ENCODE results near the gene NUDT9. TPM values are rescaled to one million over a fixed set of nuclear protein-coding genes. Genes with fewer than 3 reads are reported as not detected.
A peak's percentile ranks its signal among the peaks of the same experiment; 100 is the strongest.

NUDT9 gene
- total RNA-seq, 1 experiment from 2014 or later, result 25.4 TPM

- no peaks in the 10 kb centered on the region for H3K27me3 Mint-ChIP-seq (ENCODE audit: low read depth)
- H3K9me3 Mint-ChIP-seq, result peaks cover 9% of the 10 kb centered on the region
- H3K4me3 Mint-ChIP-seq, result no peak overlapping the region
- POLR2A ChIA-PET, result interaction anchor here (0.5 kb wide), 1 partner anchor 134 kb away, joined by 3 read pairs; no protein-coding TSS in a partner anchor
- 0 out of 2 replicates have a peak, but pooled peaks cover 3% of the 10 kb centered on the region for H3K4me1 Mint-ChIP-seq
- DNase-seq (ENCODE audit: low spot score) (no peak), ATAC-seq (no peak)
- no peaks in the 10 kb centered on the region; the same call in none of the 2 replicates for H3K36me3 Mint-ChIP-seq
- no peak overlapping the region for H3K27ac Mint-ChIP-seq
- TF ChIP-seq RORB (CRISPR knock-in tag; IDR thresholded peaks at IDR 0.05) (no peak), ETV6 (CRISPR knock-in tag; IDR thresholded peaks at IDR 0.05) (no peak), MYBL2 (CRISPR knock-in tag; IDR thresholded peaks at IDR 0.05) (no peak), SMAD3 (CRISPR knock-in tag; IDR thresholded peaks at IDR 0.05; ENCODE audit: borderline replicate concordance) (no peak)
- CTCF ChIA-PET, result interaction anchor here (1.4 kb wide), 1 partner anchor 20 kb away, joined by 3 read pairs; no protein-coding TSS in a partner anchor
Measured at GRCh38 chr4:87498446-87498900, 76.1 kb downstream of the NUDT9 start.

GRCh38 chr4:87499403-87500091 lies 77.2 kb downstream of the NUDT9 start:
- ChIA-PET POLR2A (no interaction called here), CTCF (interaction anchor here (1.4 kb wide), 1 partner anchor 19 kb away, joined by 3 read pairs; no protein-coding TSS in a partner anchor)
- H3K27me3 Mint-ChIP-seq (ENCODE audit: low read depth), result no peaks in the 10 kb centered on the region
- TF ChIP-seq FOXJ3 (CRISPR knock-in tag; IDR thresholded peaks at IDR 0.05; ENCODE audit: borderline replicate concordance) (no peak), SMAD3 (CRISPR knock-in tag; IDR thresholded peaks at IDR 0.05; ENCODE audit: borderline replicate concordance) (no peak), E2F4 (CRISPR knock-in tag; IDR thresholded peaks at IDR 0.05; ENCODE audit: borderline replicate concordance, low read depth) (no peak), OVOL2 (CRISPR knock-in tag; IDR thresholded peaks at IDR 0.05; ENCODE audit: borderline replicate concordance) (no peak), ZNF317 (CRISPR knock-in tag; IDR thresholded peaks at IDR 0.05; ENCODE audit: borderline replicate concordance, low read depth) (no peak), KAT7 (CRISPR knock-in tag; IDR thresholded peaks at IDR 0.05; ENCODE audit: borderline replicate concordance) (no peak), ESRRA (CRISPR knock-in tag; IDR thresholded peaks at IDR 0.05; ENCODE audit: borderline replicate concordance) (no peak), E2F1 (CRISPR knock-in tag; IDR thresholded peaks at IDR 0.05) (no peak), ATF1 (CRISPR knock-in tag; IDR thresholded peaks at IDR 0.05) (no peak), MLX (CRISPR knock-in tag; IDR thresholded peaks at IDR 0.05) (no peak), TEAD4 (CRISPR knock-in tag; IDR thresholded peaks at IDR 0.05) (no peak), NR1H2 (CRISPR knock-in tag; IDR thresholded peaks at IDR 0.05) (no peak), NFATC4 (CRISPR knock-in tag; IDR thresholded peaks at IDR 0.05) (no peak), STAT6 (CRISPR knock-in tag; conservative IDR thresholded peaks at IDR 0.05; ENCODE audit: low read depth) (no peak), MYBL2 (CRISPR knock-in tag; IDR thresholded peaks at IDR 0.05) (no peak), EMX1 (CRISPR knock-in tag; IDR thresholded peaks at IDR 0.05) (no peak)
- TF ChIP-seq, protein P1, sequence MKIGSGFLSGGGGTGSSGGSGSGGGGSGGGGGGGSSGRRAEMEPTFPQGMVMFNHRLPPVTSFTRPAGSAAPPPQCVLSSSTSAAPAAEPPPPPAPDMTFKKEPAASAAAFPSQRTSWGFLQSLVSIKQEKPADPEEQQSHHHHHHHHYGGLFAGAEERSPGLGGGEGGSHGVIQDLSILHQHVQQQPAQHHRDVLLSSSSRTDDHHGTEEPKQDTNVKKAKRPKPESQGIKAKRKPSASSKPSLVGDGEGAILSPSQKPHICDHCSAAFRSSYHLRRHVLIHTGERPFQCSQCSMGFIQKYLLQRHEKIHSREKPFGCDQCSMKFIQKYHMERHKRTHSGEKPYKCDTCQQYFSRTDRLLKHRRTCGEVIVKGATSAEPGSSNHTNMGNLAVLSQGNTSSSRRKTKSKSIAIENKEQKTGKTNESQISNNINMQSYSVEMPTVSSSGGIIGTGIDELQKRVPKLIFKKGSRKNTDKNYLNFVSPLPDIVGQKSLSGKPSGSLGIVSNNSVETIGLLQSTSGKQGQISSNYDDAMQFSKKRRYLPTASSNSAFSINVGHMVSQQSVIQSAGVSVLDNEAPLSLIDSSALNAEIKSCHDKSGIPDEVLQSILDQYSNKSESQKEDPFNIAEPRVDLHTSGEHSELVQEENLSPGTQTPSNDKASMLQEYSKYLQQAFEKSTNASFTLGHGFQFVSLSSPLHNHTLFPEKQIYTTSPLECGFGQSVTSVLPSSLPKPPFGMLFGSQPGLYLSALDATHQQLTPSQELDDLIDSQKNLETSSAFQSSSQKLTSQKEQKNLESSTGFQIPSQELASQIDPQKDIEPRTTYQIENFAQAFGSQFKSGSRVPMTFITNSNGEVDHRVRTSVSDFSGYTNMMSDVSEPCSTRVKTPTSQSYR (CRISPR knock-in tag; IDR thresholded peaks at IDR 0.05), result no peak
- TF ChIP-seq, protein P2, sequence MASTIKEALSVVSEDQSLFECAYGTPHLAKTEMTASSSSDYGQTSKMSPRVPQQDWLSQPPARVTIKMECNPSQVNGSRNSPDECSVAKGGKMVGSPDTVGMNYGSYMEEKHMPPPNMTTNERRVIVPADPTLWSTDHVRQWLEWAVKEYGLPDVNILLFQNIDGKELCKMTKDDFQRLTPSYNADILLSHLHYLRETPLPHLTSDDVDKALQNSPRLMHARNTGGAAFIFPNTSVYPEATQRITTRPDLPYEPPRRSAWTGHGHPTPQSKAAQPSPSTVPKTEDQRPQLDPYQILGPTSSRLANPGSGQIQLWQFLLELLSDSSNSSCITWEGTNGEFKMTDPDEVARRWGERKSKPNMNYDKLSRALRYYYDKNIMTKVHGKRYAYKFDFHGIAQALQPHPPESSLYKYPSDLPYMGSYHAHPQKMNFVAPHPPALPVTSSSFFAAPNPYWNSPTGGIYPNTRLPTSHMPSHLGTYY (CRISPR knock-in tag; IDR thresholded peaks at IDR 0.05), result no peak
- H3K4me3 Mint-ChIP-seq, result no peak overlapping the region
- 0 out of 2 replicates have a peak overlapping the region, but pooled peaks have one; percentile 13 for H3K27ac Mint-ChIP-seq
- H3K4me1 Mint-ChIP-seq, result 0 out of 2 replicates have a peak, but pooled peaks cover 3% of the 10 kb centered on the region
- ATAC-seq, result no peak
- H3K9me3 Mint-ChIP-seq, result peaks cover under 1% of the 10 kb centered on the region; the same call in 1 of the 2 replicates
- no peaks in the 10 kb centered on the region for H3K36me3 Mint-ChIP-seq
- no peak for DNase-seq (ENCODE audit: low spot score)

Measured in WTC11 (cell line).